SK-N-SH treated with all-trans-retinoic acid at 6 μM for 48 hours (cell line): ENCODE data around the gene PDCD4.

ENCODE experiments used
- ATAC-seq: fragments of 200-7000 bp; cut with Tn5 transposase; 3 replicates; pipeline ENCODE4 v1.9.1; 2020; ENCODE audit warnings: mild to moderate bottlenecking, moderate library complexity
- ARNTL ChIP-seq: fragments of 450-650 bp; formaldehyde crosslinking; IDR thresholded peaks from 2 replicates; pipeline ENCODE4 v1.5.0; 2020; ENCODE audit warnings: low read depth, mild to moderate bottlenecking, moderate library complexity, borderline replicate concordance
- BACH2 ChIP-seq: fragments of 250-450 bp; sonication (Bioruptor Pico); IDR thresholded peaks from 2 replicates; pipeline ENCODE4 v1.9.0; 2021; ENCODE audit warnings: mild to moderate bottlenecking, borderline replicate concordance
- CREB5 ChIP-seq: fragments of 250-450 bp; sonication (Bioruptor Pico); IDR thresholded peaks from 2 replicates; pipeline ENCODE4 v1.5.1; 2020; ENCODE audit warnings: low read depth, mild to moderate bottlenecking, moderate library complexity
- CSDC2 ChIP-seq: fragments of 250-450 bp; sonication (Bioruptor Pico); IDR thresholded peaks from 2 replicates; pipeline ENCODE4 v1.5.0; 2020; ENCODE audit warnings: mild to moderate bottlenecking, moderate library complexity
- CSRNP3 ChIP-seq: fragments of 250-450 bp; sonication (Bioruptor Pico); IDR thresholded peaks from 2 replicates; pipeline ENCODE4 v1.5.1; 2021; ENCODE audit warnings: mild to moderate bottlenecking, moderate library complexity
- ESRRG ChIP-seq: fragments of 250-450 bp; sonication (Bioruptor Pico); IDR thresholded peaks from 2 replicates; pipeline ENCODE4 v1.6.1; 2021; ENCODE audit warnings: mild to moderate bottlenecking
- ISL1 ChIP-seq: fragments of 250-450 bp; sonication (Bioruptor Pico); IDR thresholded peaks from 2 replicates; pipeline ENCODE4 v2.1.2; 2022; ENCODE audit warnings: mild to moderate bottlenecking, moderate library complexity
- OSR1 ChIP-seq: fragments of 250-450 bp; sonication (Bioruptor Pico); IDR thresholded peaks from 2 replicates; pipeline ENCODE4 v1.8.0; 2022; ENCODE audit warnings: moderate library complexity, mild to moderate bottlenecking, inconsistent platforms
- PATZ1 ChIP-seq: fragments of 250-450 bp; sonication (Bioruptor Pico); IDR thresholded peaks from 2 replicates; pipeline ENCODE4 v1.8.0; 2020; ENCODE audit warnings: mild to moderate bottlenecking, moderate library complexity, borderline replicate concordance
- POU6F1 ChIP-seq: fragments of 250-450 bp; sonication (Bioruptor Pico); IDR thresholded peaks from 2 replicates; pipeline ENCODE4 v1.8.0; 2021; ENCODE audit warnings: low read depth, mild to moderate bottlenecking, moderate library complexity, borderline replicate concordance
- PPARA ChIP-seq: fragments of 250-450 bp; sonication (Bioruptor Pico); IDR thresholded peaks from 2 replicates; pipeline ENCODE4 v1.5.0; 2020; ENCODE audit warnings: mild to moderate bottlenecking, borderline replicate concordance
- RARB ChIP-seq: fragments of 250-450 bp; sonication (Bioruptor Pico); IDR thresholded peaks from 2 replicates; pipeline ENCODE4 v1.8.0; 2021; ENCODE audit warnings: mild to moderate bottlenecking, moderate library complexity
- TCF4 ChIP-seq: fragments of 250-450 bp; sonication (Bioruptor Pico); IDR thresholded peaks from 2 replicates; pipeline ENCODE4 v1.8.0; 2021; ENCODE audit warnings: mild to moderate bottlenecking, moderate library complexity, borderline replicate concordance
- TOX ChIP-seq: fragments of 250-450 bp; sonication (Bioruptor Pico); IDR thresholded peaks from 2 replicates; pipeline ENCODE4 v1.8.0; 2021; ENCODE audit warnings: mild to moderate bottlenecking, moderate library complexity, borderline replicate concordance
- TSHZ2 ChIP-seq: fragments of 250-450 bp; sonication (Bioruptor Pico); IDR thresholded peaks from 2 replicates; pipeline ENCODE4 v1.5.0; 2020; ENCODE audit warnings: mild to moderate bottlenecking, moderate library complexity
- ZC3H10 ChIP-seq: fragments of 250-450 bp; sonication (Bioruptor Pico); IDR thresholded peaks from 2 replicates; pipeline ENCODE4 v1.5.1; 2021; ENCODE audit warnings: mild to moderate bottlenecking, moderate library complexity
- ZFP3 ChIP-seq: fragments of 250-450 bp; sonication (Bioruptor Pico); IDR thresholded peaks from 2 replicates; pipeline ENCODE4 v1.5.0; 2020; ENCODE audit warnings: mild to moderate bottlenecking, moderate library complexity
- ZFP30 ChIP-seq: fragments of 450-650 bp; formaldehyde crosslinking; IDR thresholded peaks from 2 replicates; pipeline ENCODE4 v1.5.0; 2022; ENCODE audit warnings: mild to moderate bottlenecking, moderate library complexity
- ZNF565 ChIP-seq: fragments of 450-650 bp; formaldehyde crosslinking; conservative IDR thresholded peaks from 2 replicates; pipeline ENCODE4 v1.5.0; 2020; ENCODE audit warnings: low read depth, mild to moderate bottlenecking, moderate library complexity
- ZNF70 ChIP-seq: fragments of 450-650 bp; formaldehyde crosslinking; IDR thresholded peaks from 2 replicates; pipeline ENCODE4 v1.5.0; 2020; ENCODE audit warnings: mild to moderate bottlenecking, moderate library complexity
- ZNF8 ChIP-seq: fragments of 450-650 bp; formaldehyde crosslinking; IDR thresholded peaks from 2 replicates; pipeline ENCODE4 v1.5.0; 2020; ENCODE audit warnings: mild to moderate bottlenecking, moderate library complexity

Gene PDCD4

GRCh38 chr10:110862961-110863360 is 8.8 kb upstream of the PDCD4 start:
- ATAC-seq = no peak
- no peak for TF ChIP-seq TSHZ2 (CRISPR knock-in tag)
- TF ChIP-seq ESRRG (CRISPR knock-in tag) = no peak
- TF ChIP-seq CREB5 (CRISPR knock-in tag) = no peak
- TF ChIP-seq PPARA (CRISPR knock-in tag) = no peak
- TF ChIP-seq CSDC2 (CRISPR knock-in tag) = no peak
- no peak for TF ChIP-seq ZFP3 (CRISPR knock-in tag)
- no peak for TF ChIP-seq TCF4 (CRISPR knock-in tag)

- TF ChIP-seq CSRNP3 (CRISPR knock-in tag) (no peak), ZFP30 (CRISPR knock-in tag) (no peak), ZFP3 (CRISPR knock-in tag) (no peak), ZNF565 (CRISPR knock-in tag) (no peak), ISL1 (no peak), POU6F1 (CRISPR knock-in tag) (no peak), TCF4 (CRISPR knock-in tag) (no peak), ARNTL (CRISPR knock-in tag) (no peak), PPARA (CRISPR knock-in tag) (no peak), ZNF8 (CRISPR knock-in tag) (no peak), ZC3H10 (CRISPR knock-in tag) (no peak), CSDC2 (CRISPR knock-in tag) (no peak), BACH2 (CRISPR knock-in tag) (no peak), TOX (CRISPR knock-in tag) (no peak), PATZ1 (CRISPR knock-in tag) (no peak), ESRRG (CRISPR knock-in tag) (no peak), OSR1 (CRISPR knock-in tag) (no peak), RARB (CRISPR knock-in tag) (no peak), CREB5 (CRISPR knock-in tag) (no peak), ZNF70 (CRISPR knock-in tag) (no peak)
- TF ChIP-seq, all 23 proteins: peak for 0
- no peak for ATAC-seq
Measured at GRCh38 chr10:110863361-110863760, 8.4 kb upstream of the PDCD4 start.
